B cell (primary cell): Measurements from ENCODE around the gene ZFP3. TPM values are rescaled to one million over a fixed set of nuclear protein-coding genes. Genes with fewer than 3 reads are reported as not detected.
"Not testable (repeated sequence)": the region's sequence is repeated elsewhere in the genome, so short reads cannot be mapped to it uniquely, and the experiment has no call there.

ENCODE experiments used
- ATAC-seq: fragments of 200-7000 bp; cut with Tn5 transposase; one replicate; pipeline ENCODE4 v1.10.0; 2021; ENCODE audit warnings: low read depth, mild to moderate bottlenecking, moderate number of reproducible peaks, moderate library complexity
- CTCF ChIA-PET: fragments of 350-600 bp; sonication (Branson Sonifier 250); formaldehyde crosslinking; loops from one replicate; lab custom pipeline; 2021; ENCODE audit warnings: antibody characterized with exemption, inconsistent platforms; lab: Charles Lee
- POLR2A ChIA-PET: fragments of 350-600 bp; sonication (Branson Sonifier 250); formaldehyde crosslinking; loops from one replicate; lab custom pipeline; 2021; ENCODE audit warnings: antibody characterized with exemption; lab: Charles Lee
- DNase-seq: peaks from one replicate; pipeline ENCODE4 v3.0.0; 2013
- H2AFZ ChIP-seq: 2 replicates; pipeline ENCODE4 v1.6.1; 2012; ENCODE audit warnings: mild to moderate bottlenecking, low read depth, low read length; ENCODE audit not compliant: insufficient read depth, poor library complexity, severe bottlenecking
- H3K27ac ChIP-seq, 2 donors: 1 replicate in 1 of 2; 2 replicates in 1 of 2; pipeline ENCODE4 v1.5.1; 2012 to 2013; ENCODE audit warnings: low read length in 2 of 2, mild to moderate bottlenecking in 2 of 2, moderate library complexity in 1 of 2
- H3K27me3 ChIP-seq, 4 experiments: fragments of 200-600 bp in 1 of 4; sonication (generic) in 1 of 4; replicated peaks in 1 of 4; 1 replicate in 2 of 4; 2 replicates in 2 of 4; pipeline versions ENCODE4 v1.6.1 to v1.7.0; 2013 to 2016; ENCODE audit warnings: low read length in 3 of 4, mild to moderate bottlenecking in 2 of 4, mixed read lengths in 1 of 4, moderate library complexity in 1 of 4; ENCODE audit not compliant: insufficient read depth in 4 of 4, control insufficient read depth in 3 of 4; ENCODE audit errors: control extremely low read depth in 1 of 4
- H3K36me3 ChIP-seq, 2 experiments: replicated peaks in 1 of 2; 1 replicate in 1 of 2; 2 replicates in 1 of 2; pipeline versions ENCODE4 v1.6.1 to v1.7.1; 2013; ENCODE audit warnings: low read length in 1 of 2; ENCODE audit not compliant: insufficient read depth in 2 of 2, control insufficient read depth in 1 of 2; ENCODE audit errors: control extremely low read depth in 1 of 2, extremely low read depth in 1 of 2
- H3K4me1 ChIP-seq, 2 donors: fragments of 200-600 bp in 1 of 2; sonication (generic) in 1 of 2; 1 replicate in 1 of 2; 2 replicates in 1 of 2; pipeline versions ENCODE4 v1.5.1 to v1.6.1; 2013 to 2017; ENCODE audit warnings: low read length in 2 of 2; ENCODE audit not compliant: control insufficient read depth in 2 of 2, insufficient read depth in 2 of 2
- H3K4me2 ChIP-seq: replicated peaks from 2 replicates; pipeline ENCODE3; 2012; ENCODE audit warnings: mild to moderate bottlenecking, low read depth, low read length; ENCODE audit not compliant: poor library complexity, severe bottlenecking
- H3K4me3 ChIP-seq, 5 experiments: fragments of 200-600 bp in 1 of 5; sonication (generic) in 1 of 5; 1 replicate in 3 of 5; 2 replicates in 2 of 5; pipeline versions ENCODE4 v1.5.1 to v1.7.0; 2011 to 2016; ENCODE audit warnings: low read length in 4 of 5, mild to moderate bottlenecking in 4 of 5, low read depth in 2 of 5, control low read depth in 1 of 5, moderate library complexity in 1 of 5; ENCODE audit not compliant: insufficient read depth in 1 of 5; ENCODE audit errors: control extremely low read depth in 1 of 5, extremely low read depth in 1 of 5
- H3K79me2 ChIP-seq: fragments of 200-600 bp; sonication (generic); one replicate; pipeline ENCODE4 v1.6.0; 2016; ENCODE audit warnings: low read length; ENCODE audit not compliant: control insufficient read depth, insufficient read depth
- H3K9ac ChIP-seq: fragments of 200-600 bp; sonication (generic); 2 replicates; pipeline ENCODE4 v1.6.1; 2017; ENCODE audit warnings: mild to moderate bottlenecking, low read length, moderate library complexity
- H3K9me3 ChIP-seq, 3 donors: one replicate each; pipeline versions ENCODE4 v1.6.1 to v1.7.1; 2013; ENCODE audit warnings: low read length in 2 of 3; ENCODE audit not compliant: control insufficient read depth in 2 of 3, insufficient read depth in 1 of 3; ENCODE audit errors: control extremely low read depth in 1 of 3
- H4K20me1 ChIP-seq: 2 replicates; pipeline ENCODE4 v1.6.0; 2012; ENCODE audit warnings: mild to moderate bottlenecking, low read length; ENCODE audit not compliant: insufficient read depth, control insufficient read depth, poor library complexity, severe bottlenecking
- H3K27ac Mint-ChIP-seq: one replicate; pipeline ENCODE4 v1.8.0; 2021; ENCODE audit warnings: mixed read lengths
- H3K27me3 Mint-ChIP-seq: one replicate; pipeline ENCODE4 v1.8.0; 2021; ENCODE audit warnings: mixed read lengths
- H3K4me1 Mint-ChIP-seq: one replicate; pipeline ENCODE4 v1.8.0; 2021; ENCODE audit warnings: mixed read lengths
- H3K4me3 Mint-ChIP-seq: one replicate; pipeline ENCODE4 v1.8.0; 2021; ENCODE audit warnings: mixed read lengths
- H3K9me3 Mint-ChIP-seq: one replicate; pipeline ENCODE4 v1.8.0; 2022; ENCODE audit warnings: mixed read lengths; ENCODE audit not compliant: insufficient read depth
- CTCF ChIP-seq: fragments of 200-600 bp; IDR thresholded peaks from one replicate; pipeline ENCODE4 v1.8.0; 2022; ENCODE audit warnings: antibody characterized with exemption, mild to moderate bottlenecking
- EZH2 ChIP-seq: IDR thresholded peaks from 2 replicates; pipeline ENCODE4 v1.6.1; 2012; ENCODE audit warnings: borderline replicate concordance, low read depth, mild to moderate bottlenecking, moderate library complexity, low read length; ENCODE audit not compliant: insufficient read depth, poor library complexity, severe bottlenecking
- WGBS: methylation state at CpG from one replicate; pipeline ENCODE4 v1.1.5; 2013; ENCODE audit warnings: missing lambda C conversion rate; ENCODE audit not compliant: insufficient coverage; 5-methylcytosine and 5-hydroxymethylcytosine counted together
- intact Hi-C: fragments of 100-400 bp; cut with micrococcal nuclease; formaldehyde crosslinking; loops from one replicate; pipeline ENCODE4 v1.10.0; 2022
- polyA plus RNA-seq: library from polyadenylated mRNA; depleted of rRNA; stranded (reverse); fragments of >200 nt; gene quantifications from 2 replicates; pipeline ENCODE4 v1.2.3, GENCODE V29; 2012
- total RNA-seq, 2 donors: library from RNA; stranded (reverse); fragments of 120-200 nt in 1 of 2; gene quantifications; 1 replicate in 1 of 2; 2 replicates in 1 of 2; pipeline versions ENCODE4 v1.2.3 to v1.2.4, GENCODE V29; 2013 to 2022

ZFP3 gene
- total and polyA plus RNA-seq, 2 donors (not counting 1 experiment from before 2014, with no cell fraction given), result 5.1 to 15.8 TPM

GRCh38 chr17:5138198-5138544 lies 59.9 kb downstream of the ZFP3 start:
- H3K27me3 Mint-ChIP-seq, H3K4me3 ChIP-seq, H4K20me1 ChIP-seq, H3K27ac Mint-ChIP-seq, H3K27ac ChIP-seq, POLR2A ChIA-PET, H3K36me3 ChIP-seq, ATAC-seq, H2AFZ ChIP-seq, H3K9me3 ChIP-seq, H3K4me1 Mint-ChIP-seq, H3K9ac ChIP-seq, H3K4me3 Mint-ChIP-seq, H3K9me3 Mint-ChIP-seq, H3K27me3 ChIP-seq, DNase-seq, CTCF ChIA-PET, H3K4me1 ChIP-seq, H3K79me2 ChIP-seq, H3K4me2 ChIP-seq, intact Hi-C loops: not testable (repeated sequence)
- 100% methylated on average over 4 of the region's 9 CpGs for WGBS

- TF ChIP-seq CTCF (no peak), EZH2 (no peak)
- H3K9me3 ChIP-seq, result no peaks in the 10 kb centered on the region
- H3K4me3 ChIP-seq, result no peak overlapping the region
- H3K9ac ChIP-seq, result no peak overlapping the region
- Mint-ChIP-seq H3K27me3 (no peaks in the 10 kb centered on the region), H3K4me1 (no peaks in the 10 kb centered on the region), H3K9me3 (no peaks in the 10 kb centered on the region), H3K4me3 (no peak overlapping the region), H3K27ac (no peak overlapping the region)
- no peaks in the 10 kb centered on the region for H3K79me2 ChIP-seq
- DNase-seq (no peak), ATAC-seq (no peak)
- H3K36me3 ChIP-seq, result no peaks in the 10 kb centered on the region
- ChIA-PET CTCF (no interaction called here), POLR2A (no interaction called here)
- H3K4me2 ChIP-seq, result no peak overlapping the region
- H3K27ac ChIP-seq, result no peak overlapping the region
- no peaks in the 10 kb centered on the region for H4K20me1 ChIP-seq
- intact Hi-C loops, result no loop called here
- no peaks in the 10 kb centered on the region for H3K4me1 ChIP-seq
- 89% methylated on average over 24 of the region's 24 CpGs for WGBS
- no peaks in the 10 kb centered on the region for H3K27me3 ChIP-seq
- H2AFZ ChIP-seq, result no peak overlapping the region
Observed at GRCh38 chr17:5138616-5139457, 60.6 kb downstream of the ZFP3 start.
